Myometrial cell (primary cell): Measurements from ENCODE around the gene OR4E2. TPM values are rescaled to one million over a fixed set of nuclear protein-coding genes. Genes with fewer than 3 reads are reported as not detected.

Experiments used
- total RNA-seq: library from RNA; depleted of rRNA; stranded (reverse); fragments of >200 nt; gene quantifications from 2 replicates; pipeline ENCODE4 v1.2.3, GENCODE V29; 2015

OR4E2 gene
- total RNA-seq, result not detected in 2 replicates

GRCh38 chr14:21653331-21653885 lies at the start of gene OR4E2:
Gene OR4E2 (plus strand): TSS chr14:21653835. CDS start chr14:21665083, 11,248 bp downstream.

GRCh38 chr14:21634840-21635239 lies 18.8 kb upstream of the OR4E2 start, which contains the start of gene OR10G2:
Gene OR10G2 (minus strand): TSS chr14:21634940. CDS start chr14:21634842, 98 bp downstream.

GRCh38 chr14:21673718-21674117 lies 20.1 kb downstream of the OR4E2 start, which contains the start of gene OR4E1:
Gene OR4E1 (minus strand): TSS chr14:21673818. CDS start chr14:21670935, 2,883 bp downstream.

Other genes with a start within 250 kb of the OR4E2 start
- 34.0 and 38.8 TPM in 2 replicates for gene CHD8, start 197.7 kb upstream of the OR4E2 start, total RNA-seq
- gene RAB2B, start 176.9 kb upstream of the OR4E2 start, total RNA-seq, result 21.4 and 39.2 TPM in 2 replicates
- 18.7 and 29.4 TPM in 2 replicates for gene TOX4, start 176.6 kb upstream of the OR4E2 start, total RNA-seq
- gene METTL3, start 142.5 kb upstream of the OR4E2 start, total RNA-seq, result 49.4 and 51.6 TPM in 2 replicates
- 7.2 and 8.7 TPM in 2 replicates for gene SALL2, start 127.5 kb upstream of the OR4E2 start, total RNA-seq
- not detected in 2 replicates for gene OR10G3, start 73.8 kb upstream of the OR4E2 start, total RNA-seq
- gene OR10G2, start 18.9 kb upstream of the OR4E2 start, total RNA-seq, result not detected in 2 replicates
- gene OR4E1, start 20.0 kb downstream of the OR4E2 start, total RNA-seq, result not detected in 2 replicates